GM23338 (cell line): ENCODE data around the gene FER. TPM values are rescaled to one million over a fixed set of nuclear protein-coding genes. Genes with fewer than 3 reads are reported as not detected.
A peak's percentile ranks its signal among the peaks of the same experiment; 100 is the strongest.

ENCODE experiments used
- ATAC-seq: fragments of 200-7000 bp; cut with Tn5 transposase; 3 replicates; pipeline ENCODE4 v1.9.1; 2020
- DNase-seq: peaks from one replicate; pipeline ENCODE4 v3.0.0-alpha.2; 2015; ENCODE audit warnings: low spot score
- H2AFZ ChIP-seq: fragments of 200-600 bp; sonication (generic); 2 replicates; pipeline ENCODE4 v1.8.0; 2016; ENCODE audit warnings: antibody characterized with exemption, mild to moderate bottlenecking, moderate library complexity
- H3F3A ChIP-seq: fragments of 200-600 bp; sonication (generic); replicated peaks from 2 replicates; pipeline ENCODE4 v1.8.0; 2017; ENCODE audit warnings: antibody characterized with exemption, mixed run types, low read depth
- H3K27ac ChIP-seq: fragments of 200-600 bp; sonication (generic); 2 replicates; pipeline ENCODE4 v1.6.1; 2016; ENCODE audit warnings: low read depth
- H3K27me3 ChIP-seq: fragments of 200-600 bp; sonication (generic); 2 replicates; pipeline ENCODE4 v1.8.0; 2016; ENCODE audit warnings: mild to moderate bottlenecking, mixed run types, moderate library complexity; ENCODE audit not compliant: insufficient read depth
- H3K36me3 ChIP-seq: fragments of 200-600 bp; sonication (generic); 2 replicates; pipeline ENCODE4 v1.8.0; 2016; ENCODE audit warnings: mild to moderate bottlenecking; ENCODE audit not compliant: insufficient read depth
- H3K4me1 ChIP-seq: fragments of 200-600 bp; sonication (generic); 2 replicates; pipeline ENCODE4 v1.8.0; 2016; ENCODE audit warnings: mild to moderate bottlenecking, moderate library complexity; ENCODE audit not compliant: insufficient read depth
- H3K4me2 ChIP-seq: fragments of 200-600 bp; sonication (generic); 2 replicates; pipeline ENCODE4 v1.7.1; 2017; ENCODE audit warnings: mixed run types
- H3K4me3 ChIP-seq: fragments of 200-600 bp; sonication (generic); 2 replicates; pipeline ENCODE4 v1.6.1; 2016; ENCODE audit warnings: mixed run types
- H3K79me2 ChIP-seq: fragments of 200-600 bp; sonication (generic); replicated peaks from 2 replicates; pipeline ENCODE4 v1.8.0; 2017; ENCODE audit warnings: mild to moderate bottlenecking; ENCODE audit not compliant: insufficient read depth
- H3K9me2 ChIP-seq: fragments of 200-600 bp; sonication (generic); 2 replicates; pipeline ENCODE4 v1.8.0; 2017; ENCODE audit not compliant: insufficient read depth
- H4K20me1 ChIP-seq: fragments of 200-600 bp; sonication (generic); replicated peaks from 2 replicates; pipeline ENCODE4 v1.8.0; 2017; ENCODE audit warnings: mild to moderate bottlenecking; ENCODE audit not compliant: insufficient read depth
- H3K27ac Mint-ChIP-seq: 2 replicates; pipeline ENCODE4 v1.8.0; 2020; ENCODE audit warnings: inconsistent platforms, mild to moderate bottlenecking, moderate library complexity, mixed read lengths
- H3K27me3 Mint-ChIP-seq: 3 replicates; pipeline ENCODE4 v1.8.0; 2022; ENCODE audit warnings: low read depth, mild to moderate bottlenecking, moderate library complexity, mixed read lengths, inconsistent platforms; ENCODE audit not compliant: insufficient read depth, poor library complexity
- H3K36me3 Mint-ChIP-seq: 3 replicates; pipeline ENCODE4 v1.8.0; 2021; ENCODE audit warnings: low read depth, mild to moderate bottlenecking, inconsistent platforms, moderate library complexity, mixed read lengths
- H3K4me1 Mint-ChIP-seq: 3 replicates; pipeline ENCODE4 v1.8.0; 2020; ENCODE audit warnings: mild to moderate bottlenecking, inconsistent platforms, mixed read lengths
- H3K4me3 Mint-ChIP-seq: 3 replicates; pipeline ENCODE4 v1.8.0; 2021; ENCODE audit warnings: moderate library complexity, mild to moderate bottlenecking, inconsistent platforms, mixed read lengths
- H3K9me3 Mint-ChIP-seq: 3 replicates; pipeline ENCODE4 v1.8.0; 2020; ENCODE audit warnings: moderate library complexity, mild to moderate bottlenecking, inconsistent platforms, mixed read lengths
- CREB1 ChIP-seq: fragments of 250-450 bp; sonication (Bioruptor Pico); IDR thresholded peaks from 2 replicates; pipeline ENCODE4 v1.5.0; 2020; ENCODE audit warnings: low read depth, mild to moderate bottlenecking, moderate library complexity
- EZH2 ChIP-seq: fragments of 200-600 bp; sonication (generic); IDR thresholded peaks from one replicate; pipeline ENCODE4 v1.8.0; 2017; ENCODE audit warnings: antibody characterized with exemption, mild to moderate bottlenecking, low read depth; ENCODE audit not compliant: unreplicated experiment
- EZH2phosphoT487 ChIP-seq: fragments of 200-600 bp; sonication (generic); IDR thresholded peaks from one replicate; pipeline ENCODE4 v1.8.1; 2018; ENCODE audit warnings: antibody characterized with exemption; ENCODE audit not compliant: unreplicated experiment
- JUNB ChIP-seq: IDR thresholded peaks from one replicate; pipeline ENCODE4 v1.6.1; 2016; ENCODE audit warnings: antibody characterized with exemption; ENCODE audit not compliant: unreplicated experiment
- NANOG ChIP-seq: IDR thresholded peaks from 2 replicates; pipeline ENCODE4 v1.6.1; 2016; ENCODE audit warnings: antibody characterized with exemption, borderline replicate concordance
- POLR2AphosphoS5 ChIP-seq: IDR thresholded peaks from 2 replicates; pipeline ENCODE4 v1.6.1; 2016; ENCODE audit warnings: antibody characterized with exemption, low read depth
- STAT1 ChIP-seq: IDR thresholded peaks from one replicate; pipeline ENCODE4 v1.6.1; 2016; ENCODE audit warnings: antibody characterized with exemption; ENCODE audit not compliant: unreplicated experiment
- polyA plus RNA-seq: library from polyadenylated mRNA; unstranded; fragments of >200 nt; fragmentation: Nextera tagmentation; extraction: Ambion mirVana; gene quantifications from 2 replicates; pipeline ENCODE4 v1.2.1, GENCODE V29; 2016
- total RNA-seq: library from RNA; depleted of rRNA; stranded (reverse); fragments of >200 nt; shearing (Covaris generic); gene quantifications from 2 replicates; pipeline ENCODE4 v1.2.3, GENCODE V29; 2014
- TF ChIP-seq, protein P1 (sequence below): IDR thresholded peaks from 2 replicates; pipeline ENCODE4 v1.6.1; 2016; ENCODE audit warnings: antibody characterized with exemption
- TF ChIP-seq, protein P2 (sequence below), 2 experiments: fragments of 200-600 bp in 1 of 2; sonication (generic) in 1 of 2; conservative IDR thresholded peaks; 2 replicates each; pipeline versions ENCODE4 v1.5.1 to v1.6.1; 2016 to 2017; ENCODE audit warnings: antibody characterized with exemption in 2 of 2, low read depth in 2 of 2, mild to moderate bottlenecking in 2 of 2, moderate library complexity in 1 of 2
- TF ChIP-seq, protein P3 (sequence below): IDR thresholded peaks from one replicate; pipeline ENCODE4 v1.6.1; 2018; ENCODE audit warnings: antibody characterized with exemption; ENCODE audit not compliant: unreplicated experiment
- TF ChIP-seq, protein P4 (sequence below): fragments of 250-450 bp; sonication (Bioruptor Pico); IDR thresholded peaks from 2 replicates; pipeline ENCODE4 v1.5.0; 2020; ENCODE audit warnings: mild to moderate bottlenecking, moderate library complexity

FER gene
- total and polyA plus RNA-seq, 2 experiments from 2014 or later = 17.4 to 34.8 TPM

DNA sequence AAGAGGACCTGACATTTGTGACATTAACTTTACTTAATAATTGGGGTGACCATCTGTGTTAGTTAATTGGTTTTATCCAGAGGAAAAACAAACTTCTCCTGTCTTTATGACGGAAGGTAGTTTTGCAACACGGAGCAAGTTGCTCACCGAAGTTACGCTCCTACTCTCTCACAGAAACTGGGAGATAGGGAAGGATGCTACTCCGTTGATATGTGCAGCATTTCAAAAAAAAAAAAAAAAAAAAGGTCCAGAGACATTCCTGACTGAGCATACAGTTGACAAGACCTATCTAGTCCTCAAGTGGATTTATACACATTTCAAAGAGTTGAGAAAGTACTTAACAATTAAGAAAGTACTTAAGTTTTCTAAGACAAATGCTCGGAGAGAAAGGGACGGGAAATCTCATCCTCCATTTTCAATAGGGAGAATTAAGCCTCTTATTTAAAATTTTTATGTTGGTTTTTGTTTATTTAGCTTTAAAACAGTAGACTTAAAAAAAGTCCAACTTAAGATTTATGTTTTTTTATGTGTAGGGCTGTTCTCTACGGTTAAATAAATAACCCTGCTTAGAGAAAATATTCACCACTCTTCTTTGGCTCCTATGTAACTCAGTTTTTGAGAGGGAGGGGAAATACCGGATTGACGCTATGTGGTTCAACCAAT is 455 bp upstream of the FER start (continued):
- TF ChIP-seq, protein P1, sequence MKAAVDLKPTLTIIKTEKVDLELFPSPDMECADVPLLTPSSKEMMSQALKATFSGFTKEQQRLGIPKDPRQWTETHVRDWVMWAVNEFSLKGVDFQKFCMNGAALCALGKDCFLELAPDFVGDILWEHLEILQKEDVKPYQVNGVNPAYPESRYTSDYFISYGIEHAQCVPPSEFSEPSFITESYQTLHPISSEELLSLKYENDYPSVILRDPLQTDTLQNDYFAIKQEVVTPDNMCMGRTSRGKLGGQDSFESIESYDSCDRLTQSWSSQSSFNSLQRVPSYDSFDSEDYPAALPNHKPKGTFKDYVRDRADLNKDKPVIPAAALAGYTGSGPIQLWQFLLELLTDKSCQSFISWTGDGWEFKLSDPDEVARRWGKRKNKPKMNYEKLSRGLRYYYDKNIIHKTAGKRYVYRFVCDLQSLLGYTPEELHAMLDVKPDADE = no peak
- TF ChIP-seq EZH2phosphoT487 = no peak
- TF ChIP-seq POLR2AphosphoS5 = no peak
- TF ChIP-seq JUNB = no peak
- TF ChIP-seq, protein P2, sequence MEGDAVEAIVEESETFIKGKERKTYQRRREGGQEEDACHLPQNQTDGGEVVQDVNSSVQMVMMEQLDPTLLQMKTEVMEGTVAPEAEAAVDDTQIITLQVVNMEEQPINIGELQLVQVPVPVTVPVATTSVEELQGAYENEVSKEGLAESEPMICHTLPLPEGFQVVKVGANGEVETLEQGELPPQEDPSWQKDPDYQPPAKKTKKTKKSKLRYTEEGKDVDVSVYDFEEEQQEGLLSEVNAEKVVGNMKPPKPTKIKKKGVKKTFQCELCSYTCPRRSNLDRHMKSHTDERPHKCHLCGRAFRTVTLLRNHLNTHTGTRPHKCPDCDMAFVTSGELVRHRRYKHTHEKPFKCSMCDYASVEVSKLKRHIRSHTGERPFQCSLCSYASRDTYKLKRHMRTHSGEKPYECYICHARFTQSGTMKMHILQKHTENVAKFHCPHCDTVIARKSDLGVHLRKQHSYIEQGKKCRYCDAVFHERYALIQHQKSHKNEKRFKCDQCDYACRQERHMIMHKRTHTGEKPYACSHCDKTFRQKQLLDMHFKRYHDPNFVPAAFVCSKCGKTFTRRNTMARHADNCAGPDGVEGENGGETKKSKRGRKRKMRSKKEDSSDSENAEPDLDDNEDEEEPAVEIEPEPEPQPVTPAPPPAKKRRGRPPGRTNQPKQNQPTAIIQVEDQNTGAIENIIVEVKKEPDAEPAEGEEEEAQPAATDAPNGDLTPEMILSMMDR (conservative IDR thresholded peaks at IDR 0.05; ENCODE audit: low read depth in 2 of 2) = no peak
- no peak for TF ChIP-seq NANOG
- no peak for TF ChIP-seq CREB1 (CRISPR knock-in tag)
- TF ChIP-seq STAT1 = no peak
- TF ChIP-seq, protein P3, sequence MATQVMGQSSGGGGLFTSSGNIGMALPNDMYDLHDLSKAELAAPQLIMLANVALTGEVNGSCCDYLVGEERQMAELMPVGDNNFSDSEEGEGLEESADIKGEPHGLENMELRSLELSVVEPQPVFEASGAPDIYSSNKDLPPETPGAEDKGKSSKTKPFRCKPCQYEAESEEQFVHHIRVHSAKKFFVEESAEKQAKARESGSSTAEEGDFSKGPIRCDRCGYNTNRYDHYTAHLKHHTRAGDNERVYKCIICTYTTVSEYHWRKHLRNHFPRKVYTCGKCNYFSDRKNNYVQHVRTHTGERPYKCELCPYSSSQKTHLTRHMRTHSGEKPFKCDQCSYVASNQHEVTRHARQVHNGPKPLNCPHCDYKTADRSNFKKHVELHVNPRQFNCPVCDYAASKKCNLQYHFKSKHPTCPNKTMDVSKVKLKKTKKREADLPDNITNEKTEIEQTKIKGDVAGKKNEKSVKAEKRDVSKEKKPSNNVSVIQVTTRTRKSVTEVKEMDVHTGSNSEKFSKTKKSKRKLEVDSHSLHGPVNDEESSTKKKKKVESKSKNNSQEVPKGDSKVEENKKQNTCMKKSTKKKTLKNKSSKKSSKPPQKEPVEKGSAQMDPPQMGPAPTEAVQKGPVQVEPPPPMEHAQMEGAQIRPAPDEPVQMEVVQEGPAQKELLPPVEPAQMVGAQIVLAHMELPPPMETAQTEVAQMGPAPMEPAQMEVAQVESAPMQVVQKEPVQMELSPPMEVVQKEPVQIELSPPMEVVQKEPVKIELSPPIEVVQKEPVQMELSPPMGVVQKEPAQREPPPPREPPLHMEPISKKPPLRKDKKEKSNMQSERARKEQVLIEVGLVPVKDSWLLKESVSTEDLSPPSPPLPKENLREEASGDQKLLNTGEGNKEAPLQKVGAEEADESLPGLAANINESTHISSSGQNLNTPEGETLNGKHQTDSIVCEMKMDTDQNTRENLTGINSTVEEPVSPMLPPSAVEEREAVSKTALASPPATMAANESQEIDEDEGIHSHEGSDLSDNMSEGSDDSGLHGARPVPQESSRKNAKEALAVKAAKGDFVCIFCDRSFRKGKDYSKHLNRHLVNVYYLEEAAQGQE = no peak
- TF ChIP-seq EZH2 = no peak

DNA sequence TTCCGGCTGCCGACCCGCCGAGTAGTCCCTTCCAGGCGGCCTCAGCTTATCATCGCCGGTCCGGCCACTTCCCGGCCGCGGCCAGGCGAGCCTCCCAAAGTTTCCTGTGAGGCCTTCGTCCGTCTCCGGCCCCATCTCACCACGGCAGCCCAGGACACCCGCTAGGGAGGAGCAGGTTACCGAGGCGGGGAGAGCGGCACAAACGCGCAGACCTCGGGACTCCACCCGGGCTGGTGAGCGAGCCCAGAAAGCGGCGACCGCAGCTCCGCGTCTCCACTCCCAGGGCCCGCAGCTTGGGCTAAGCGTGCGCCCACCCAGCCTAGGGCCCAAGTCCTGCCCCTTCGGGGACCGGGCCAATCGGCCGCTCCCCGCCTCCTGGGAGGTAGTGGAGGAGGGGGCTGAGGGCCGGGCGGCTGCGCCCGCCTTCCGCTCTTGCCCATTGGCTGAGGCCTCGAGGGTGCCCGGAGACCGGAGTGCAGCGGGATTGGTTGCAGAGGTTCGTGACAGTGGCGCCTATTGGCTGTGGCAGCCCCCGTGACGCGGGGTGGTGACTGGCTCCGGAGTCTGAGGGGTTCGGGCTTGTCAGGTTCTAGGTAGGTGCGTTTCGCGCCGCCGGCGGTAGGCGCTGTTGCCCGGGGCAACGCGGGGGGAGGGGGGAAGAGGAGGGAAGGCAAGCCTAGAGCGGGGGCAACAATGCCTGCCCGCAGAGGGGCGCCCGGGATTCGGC is 867 bp downstream of the FER start:
- Histone ChIP-seq H3K4me1 (peaks cover 18% of the 10 kb centered on the region; the same call in 1 of the 2 replicates), H3K79me2 (peaks cover 32% of the 10 kb centered on the region), H4K20me1 (no peaks in the 10 kb centered on the region), H3K27ac (peak overlapping the region; percentile 99), H3K4me3 (peak overlapping the region; percentile 72), H2AFZ (no peak overlapping the region), H3F3A (no peaks in the 10 kb centered on the region; the same call in 1 of the 2 replicates), H3K4me2 (peak overlapping the region; percentile 89), H3K36me3 (no peaks in the 10 kb centered on the region), H3K27me3 (no peaks in the 10 kb centered on the region), H3K9me2 (no peaks in the 10 kb centered on the region)
- Mint-ChIP-seq H3K27ac (peak overlapping the region; percentile 95), H3K27me3 (peaks cover 4% of the 10 kb centered on the region), H3K4me3 (peak overlapping the region; percentile 85), H3K36me3 (no peaks in the 10 kb centered on the region), H3K4me1 (peaks cover 17% of the 10 kb centered on the region), H3K9me3 (no peaks in the 10 kb centered on the region; the same call in 2 of the 3 replicates)
- ATAC-seq (peak; percentile 92), DNase-seq (peak; percentile 99)
- TF ChIP-seq POLR2AphosphoS5 = peak; percentile 99
- no peak for TF ChIP-seq EZH2phosphoT487
- TF ChIP-seq, protein P4, sequence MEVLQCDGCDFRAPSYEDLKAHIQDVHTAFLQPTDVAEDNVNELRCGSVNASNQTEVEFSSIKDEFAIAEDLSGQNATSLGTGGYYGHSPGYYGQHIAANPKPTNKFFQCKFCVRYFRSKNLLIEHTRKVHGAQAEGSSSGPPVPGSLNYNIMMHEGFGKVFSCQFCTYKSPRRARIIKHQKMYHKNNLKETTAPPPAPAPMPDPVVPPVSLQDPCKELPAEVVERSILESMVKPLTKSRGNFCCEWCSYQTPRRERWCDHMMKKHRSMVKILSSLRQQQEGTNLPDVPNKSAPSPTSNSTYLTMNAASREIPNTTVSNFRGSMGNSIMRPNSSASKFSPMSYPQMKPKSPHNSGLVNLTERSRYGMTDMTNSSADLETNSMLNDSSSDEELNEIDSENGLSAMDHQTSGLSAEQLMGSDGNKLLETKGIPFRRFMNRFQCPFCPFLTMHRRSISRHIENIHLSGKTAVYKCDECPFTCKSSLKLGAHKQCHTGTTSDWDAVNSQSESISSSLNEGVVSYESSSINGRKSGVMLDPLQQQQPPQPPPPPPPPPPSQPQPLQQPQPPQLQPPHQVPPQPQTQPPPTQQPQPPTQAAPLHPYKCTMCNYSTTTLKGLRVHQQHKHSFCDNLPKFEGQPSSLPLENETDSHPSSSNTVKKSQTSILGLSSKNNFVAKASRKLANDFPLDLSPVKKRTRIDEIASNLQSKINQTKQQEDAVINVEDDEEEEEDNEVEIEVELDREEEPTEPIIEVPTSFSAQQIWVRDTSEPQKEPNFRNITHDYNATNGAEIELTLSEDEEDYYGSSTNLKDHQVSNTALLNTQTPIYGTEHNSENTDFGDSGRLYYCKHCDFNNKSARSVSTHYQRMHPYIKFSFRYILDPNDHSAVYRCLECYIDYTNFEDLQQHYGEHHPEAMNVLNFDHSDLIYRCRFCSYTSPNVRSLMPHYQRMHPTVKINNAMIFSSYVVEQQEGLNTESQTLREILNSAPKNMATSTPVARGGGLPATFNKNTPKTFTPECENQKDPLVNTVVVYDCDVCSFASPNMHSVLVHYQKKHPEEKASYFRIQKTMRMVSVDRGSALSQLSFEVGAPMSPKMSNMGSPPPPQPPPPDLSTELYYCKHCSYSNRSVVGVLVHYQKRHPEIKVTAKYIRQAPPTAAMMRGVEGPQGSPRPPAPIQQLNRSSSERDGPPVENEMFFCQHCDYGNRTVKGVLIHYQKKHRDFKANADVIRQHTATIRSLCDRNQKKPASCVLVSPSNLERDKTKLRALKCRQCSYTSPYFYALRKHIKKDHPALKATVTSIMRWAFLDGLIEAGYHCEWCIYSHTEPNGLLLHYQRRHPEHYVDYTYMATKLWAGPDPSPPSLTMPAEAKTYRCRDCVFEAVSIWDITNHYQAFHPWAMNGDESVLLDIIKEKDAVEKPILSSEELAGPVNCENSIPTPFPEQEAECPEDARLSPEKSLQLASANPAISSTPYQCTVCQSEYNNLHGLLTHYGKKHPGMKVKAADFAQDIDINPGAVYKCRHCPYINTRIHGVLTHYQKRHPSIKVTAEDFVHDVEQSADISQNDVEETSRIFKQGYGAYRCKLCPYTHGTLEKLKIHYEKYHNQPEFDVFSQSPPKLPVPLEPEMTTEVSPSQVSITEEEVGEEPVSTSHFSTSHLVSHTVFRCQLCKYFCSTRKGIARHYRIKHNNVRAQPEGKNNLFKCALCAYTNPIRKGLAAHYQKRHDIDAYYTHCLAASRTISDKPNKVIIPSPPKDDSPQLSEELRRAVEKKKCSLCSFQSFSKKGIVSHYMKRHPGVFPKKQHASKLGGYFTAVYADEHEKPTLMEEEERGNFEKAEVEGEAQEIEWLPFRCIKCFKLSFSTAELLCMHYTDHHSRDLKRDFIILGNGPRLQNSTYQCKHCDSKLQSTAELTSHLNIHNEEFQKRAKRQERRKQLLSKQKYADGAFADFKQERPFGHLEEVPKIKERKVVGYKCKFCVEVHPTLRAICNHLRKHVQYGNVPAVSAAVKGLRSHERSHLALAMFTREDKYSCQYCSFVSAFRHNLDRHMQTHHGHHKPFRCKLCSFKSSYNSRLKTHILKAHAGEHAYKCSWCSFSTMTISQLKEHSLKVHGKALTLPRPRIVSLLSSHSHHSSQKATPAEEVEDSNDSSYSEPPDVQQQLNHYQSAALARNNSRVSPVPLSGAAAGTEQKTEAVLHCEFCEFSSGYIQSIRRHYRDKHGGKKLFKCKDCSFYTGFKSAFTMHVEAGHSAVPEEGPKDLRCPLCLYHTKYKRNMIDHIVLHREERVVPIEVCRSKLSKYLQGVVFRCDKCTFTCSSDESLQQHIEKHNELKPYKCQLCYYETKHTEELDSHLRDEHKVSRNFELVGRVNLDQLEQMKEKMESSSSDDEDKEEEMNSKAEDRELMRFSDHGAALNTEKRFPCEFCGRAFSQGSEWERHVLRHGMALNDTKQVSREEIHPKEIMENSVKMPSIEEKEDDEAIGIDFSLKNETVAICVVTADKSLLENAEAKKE (CRISPR knock-in tag) = peak; percentile 34; the same call in 1 of the 2 replicates
